HEK293 (cell line): Measurements from ENCODE around the gene INO80C.

Experiments used
- CTCF ChIA-PET: fragments of 350-600 bp; formaldehyde crosslinking; extraction: SDS; loops from one replicate; lab custom pipeline; 2021; ENCODE audit warnings: antibody characterized with exemption; lab: Yijun Ruan, JAX
- POLR2A ChIA-PET: fragments of 300-600 bp; formaldehyde crosslinking; extraction: SDS; loops from one replicate; lab custom pipeline; 2020; ENCODE audit warnings: antibody characterized with exemption, inconsistent platforms; lab: Yijun Ruan, JAX
- H3K27ac ChIP-seq: fragments of 200-500 bp; sonication (Bioruptor generic); 2 replicates; pipeline ENCODE4 v1.5.1; 2014; ENCODE audit warnings: low read depth, low read length, control low read depth, inconsistent platforms; ENCODE audit errors: extremely low read depth
- H3K36me3 ChIP-seq, 2 experiments: fragments of 200-500 bp in 1 of 2; sonication (Bioruptor generic) in 1 of 2; 1 replicate in 1 of 2; 2 replicates in 1 of 2; pipeline ENCODE4 v1.5.1; 2014 to 2017; ENCODE audit warnings: inconsistent platforms in 2 of 2, low read length in 2 of 2; ENCODE audit not compliant: control insufficient read depth in 2 of 2, insufficient read depth in 1 of 2
- H3K4me1 ChIP-seq: fragments of 200-500 bp; sonication (Bioruptor generic); 2 replicates; pipeline ENCODE4 v1.5.1; 2014; ENCODE audit warnings: mild to moderate bottlenecking, low read length, inconsistent platforms; ENCODE audit not compliant: control insufficient read depth, insufficient read depth
- H3K4me3 ChIP-seq: 2 replicates; pipeline ENCODE4 v1.5.1; 2011; ENCODE audit warnings: low read depth, mild to moderate bottlenecking, control low read depth, low read length, moderate library complexity
- H3K9me3 ChIP-seq: fragments of 200-500 bp; sonication (Bioruptor generic); 2 replicates; pipeline ENCODE4 v1.5.1; 2014; ENCODE audit warnings: low read depth, low read length, inconsistent platforms; ENCODE audit not compliant: control insufficient read depth, insufficient read depth
- AEBP2 ChIP-seq: fragments of 450-650 bp; formaldehyde crosslinking; IDR thresholded peaks from 2 replicates; pipeline ENCODE4 v1.5.1; 2016; ENCODE audit warnings: missing biosample characterization, missing genetic modification characterization, borderline replicate concordance
- BCL11B ChIP-seq: fragments of 450-650 bp; formaldehyde crosslinking; IDR thresholded peaks from 2 replicates; pipeline ENCODE4 v1.5.1; 2016; ENCODE audit warnings: low read depth, missing biosample characterization, missing genetic modification characterization
- OSR2 ChIP-seq: fragments of 450-650 bp; formaldehyde crosslinking; IDR thresholded peaks from 2 replicates; pipeline ENCODE4 v1.5.1; 2016; ENCODE audit warnings: missing biosample characterization, missing genetic modification characterization
- SALL2 ChIP-seq: fragments of 450-650 bp; formaldehyde crosslinking; IDR thresholded peaks from 2 replicates; pipeline ENCODE4 v1.5.0; 2017; ENCODE audit warnings: missing biosample characterization, mild to moderate bottlenecking, missing genetic modification characterization, borderline replicate concordance
- SETDB1 ChIP-seq: IDR thresholded peaks from one replicate; pipeline ENCODE4 v1.6.1; 2017; ENCODE audit warnings: mild to moderate bottlenecking, low read length, moderate library complexity, mixed read lengths; ENCODE audit not compliant: insufficient read length
- ZBTB11 ChIP-seq: fragments of 450-650 bp; formaldehyde crosslinking; conservative IDR thresholded peaks from 2 replicates; pipeline ENCODE4 v1.5.1; 2016; ENCODE audit warnings: low read depth, missing biosample characterization, missing genetic modification characterization
- ZBTB17 ChIP-seq: fragments of 450-650 bp; formaldehyde crosslinking; IDR thresholded peaks from 2 replicates; pipeline ENCODE4 v1.5.1; 2016; ENCODE audit warnings: missing biosample characterization, missing genetic modification characterization
- ZBTB20 ChIP-seq: fragments of 450-650 bp; formaldehyde crosslinking; IDR thresholded peaks from 2 replicates; pipeline ENCODE4 v1.5.1; 2016; ENCODE audit warnings: missing biosample characterization, missing genetic modification characterization
- ZFP41 ChIP-seq: fragments of 450-650 bp; formaldehyde crosslinking; IDR thresholded peaks from 2 replicates; pipeline ENCODE4 v1.5.1; 2016; ENCODE audit warnings: missing biosample characterization, missing genetic modification characterization, borderline replicate concordance
- ZFP69B ChIP-seq: fragments of 450-650 bp; formaldehyde crosslinking; IDR thresholded peaks from 2 replicates; pipeline ENCODE4 v1.5.1; 2016; ENCODE audit warnings: missing biosample characterization, missing genetic modification characterization
- ZNF146 ChIP-seq: fragments of 450-650 bp; formaldehyde crosslinking; IDR thresholded peaks from 2 replicates; pipeline ENCODE4 v1.5.1; 2016; ENCODE audit warnings: missing biosample characterization, missing genetic modification characterization
- ZNF19 ChIP-seq: fragments of 450-650 bp; formaldehyde crosslinking; IDR thresholded peaks from 2 replicates; pipeline ENCODE4; 2016; ENCODE audit warnings: missing biosample characterization, missing genetic modification characterization, low read depth
- ZNF221 ChIP-seq: fragments of 450-650 bp; formaldehyde crosslinking; IDR thresholded peaks from 2 replicates; pipeline ENCODE4 v1.5.1; 2017; ENCODE audit warnings: missing biosample characterization, missing genetic modification characterization, borderline replicate concordance
- ZNF302 ChIP-seq: fragments of 450-650 bp; formaldehyde crosslinking; IDR thresholded peaks from 2 replicates; pipeline ENCODE4 v1.5.1; 2016; ENCODE audit warnings: missing biosample characterization, missing genetic modification characterization, low read depth
- ZNF354C ChIP-seq: fragments of 450-650 bp; formaldehyde crosslinking; IDR thresholded peaks from 2 replicates; pipeline ENCODE4 v1.5.1; 2016; ENCODE audit warnings: missing biosample characterization, missing genetic modification characterization, low read depth, borderline replicate concordance
- ZNF449 ChIP-seq: fragments of 450-650 bp; formaldehyde crosslinking; IDR thresholded peaks from 2 replicates; pipeline ENCODE4 v1.5.1; 2017; ENCODE audit warnings: missing biosample characterization, mild to moderate bottlenecking, missing genetic modification characterization, moderate library complexity
- ZNF555 ChIP-seq: fragments of 450-650 bp; formaldehyde crosslinking; conservative IDR thresholded peaks from 2 replicates; pipeline ENCODE4 v1.5.1; 2017; ENCODE audit warnings: missing biosample characterization, mild to moderate bottlenecking, missing genetic modification characterization, inconsistent platforms
- ZNF791 ChIP-seq: fragments of 450-650 bp; formaldehyde crosslinking; IDR thresholded peaks from 2 replicates; pipeline ENCODE4 v1.5.1; 2016; ENCODE audit warnings: missing biosample characterization, missing genetic modification characterization
- ZSCAN5A ChIP-seq: fragments of 450-650 bp; formaldehyde crosslinking; IDR thresholded peaks from 2 replicates; pipeline ENCODE4 v1.5.1; 2016; ENCODE audit warnings: missing biosample characterization, missing genetic modification characterization
- ZXDB ChIP-seq: fragments of 450-650 bp; formaldehyde crosslinking; IDR thresholded peaks from 2 replicates; pipeline ENCODE4 v1.5.1; 2016; ENCODE audit warnings: missing biosample characterization, missing genetic modification characterization
- TF ChIP-seq, protein P1 (sequence below): fragments of 450-650 bp; formaldehyde crosslinking; IDR thresholded peaks from 2 replicates; pipeline ENCODE4 v1.5.1; 2017; ENCODE audit warnings: missing biosample characterization, missing genetic modification characterization

The INO80C gene

GRCh38 chr18:35524226-35524625 lies 26.5 kb upstream of the INO80C start:
- Histone ChIP-seq H3K9me3 (no peaks in the 10 kb centered on the region), H3K4me3 (no peak overlapping the region), H3K4me1 (no peaks in the 10 kb centered on the region), H3K36me3 (no peaks in the 10 kb centered on the region), H3K27ac (no peak overlapping the region)
- CTCF ChIA-PET: interaction anchor here (0.7 to 0.8 kb wide), 2 partner anchors 59 to 175 kb away, joined by 3 to 4 read pairs; no protein-coding TSS in a partner anchor
- TF ChIP-seq ZNF354C (tag by site-specific recombination): no peak
- no peak for TF ChIP-seq BCL11B (tag by site-specific recombination)
- no peak for TF ChIP-seq ZNF146 (tag by site-specific recombination)
- no peak for TF ChIP-seq ZNF555
- no peak for TF ChIP-seq ZBTB11 (tag by site-specific recombination)
- POLR2A ChIA-PET: no interaction called here

- Histone ChIP-seq H3K4me3 (no peak overlapping the region), H3K36me3 (no peaks in the 10 kb centered on the region), H3K4me1 (no peaks in the 10 kb centered on the region), H3K27ac (no peak overlapping the region), H3K9me3 (no peaks in the 10 kb centered on the region)
- TF ChIP-seq ZXDB (tag by site-specific recombination) (no peak), ZNF19 (tag by site-specific recombination) (no peak), OSR2 (tag by site-specific recombination) (no peak), ZNF791 (no peak), ZNF221 (tag by site-specific recombination) (no peak), ZNF449 (tag by site-specific recombination) (no peak), ZNF302 (tag by site-specific recombination) (no peak), AEBP2 (tag by site-specific recombination) (no peak), SETDB1 (no peak), ZSCAN5A (tag by site-specific recombination) (no peak), ZBTB17 (tag by site-specific recombination) (no peak), ZBTB20 (no peak), ZFP41 (tag by site-specific recombination) (no peak), ZFP69B (tag by site-specific recombination) (no peak), SALL2 (tag by site-specific recombination) (no peak)
- TF ChIP-seq, protein P1, sequence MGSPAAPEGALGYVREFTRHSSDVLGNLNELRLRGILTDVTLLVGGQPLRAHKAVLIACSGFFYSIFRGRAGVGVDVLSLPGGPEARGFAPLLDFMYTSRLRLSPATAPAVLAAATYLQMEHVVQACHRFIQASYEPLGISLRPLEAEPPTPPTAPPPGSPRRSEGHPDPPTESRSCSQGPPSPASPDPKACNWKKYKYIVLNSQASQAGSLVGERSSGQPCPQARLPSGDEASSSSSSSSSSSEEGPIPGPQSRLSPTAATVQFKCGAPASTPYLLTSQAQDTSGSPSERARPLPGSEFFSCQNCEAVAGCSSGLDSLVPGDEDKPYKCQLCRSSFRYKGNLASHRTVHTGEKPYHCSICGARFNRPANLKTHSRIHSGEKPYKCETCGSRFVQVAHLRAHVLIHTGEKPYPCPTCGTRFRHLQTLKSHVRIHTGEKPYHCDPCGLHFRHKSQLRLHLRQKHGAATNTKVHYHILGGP (tag by site-specific recombination): no peak
- CTCF ChIA-PET: interaction anchor here (0.6 to 1.4 kb wide), 3 partner anchors 12 to 177 kb away, joined by 3 to 4 read pairs (median 3); no protein-coding TSS in a partner anchor
- POLR2A ChIA-PET: no interaction called here
These were observed 24.6 kb upstream of the INO80C start for GRCh38 chr18:35522130-35522959.
